Astrocyte of the cerebellum (primary cell): ENCODE measurements around the gene PCLO.

Source experiments
- DNase-seq: peaks from one replicate; pipeline ENCODE4 v3.0.0-alpha.2; 2011; ENCODE audit warnings: low read depth
- H3K4me3 ChIP-seq: 2 replicates; pipeline ENCODE4 v1.5.1; 2011; ENCODE audit warnings: mild to moderate bottlenecking, low read depth, low read length, moderate library complexity
- CTCF ChIP-seq: IDR thresholded peaks from 2 replicates; pipeline ENCODE4 v1.5.1; 2012; ENCODE audit warnings: low read length, low read depth, moderate library complexity, mild to moderate bottlenecking; ENCODE audit errors: missing control alignments
- in situ Hi-C: cut with HindIII; loops from 2 replicates; pipeline ENCODE4 v1.10.0; 2017; ENCODE audit warnings: low sequenced_read_pairs

Gene PCLO

GRCh38 chr7:82705517-82706260, 457.0 kb downstream of the PCLO start:
- in situ Hi-C loops: no loop called here
- no peak for TF ChIP-seq CTCF
- DNase-seq: no peak
- H3K4me3 ChIP-seq: no peak overlapping the region

- DNase-seq: no peak
- H3K4me3 ChIP-seq: no peak overlapping the region
- in situ Hi-C loops: no loop called here
- no peak for TF ChIP-seq CTCF
Measured at GRCh38 chr7:82704121-82704520, 458.6 kb downstream of the PCLO start.
